HG03575 (cell line): ENCODE data around the gene PTER.

Experiments
- ATAC-seq: cut with Tn5 transposase; IDR thresholded peaks from one replicate; pipeline ENCODE4 v1.9.1; 2021; ENCODE audit not compliant: unreplicated experiment, insufficient number of reproducible peaks, low FRiP score; ENCODE audit errors: extremely low read depth

Gene PTER

DNA sequence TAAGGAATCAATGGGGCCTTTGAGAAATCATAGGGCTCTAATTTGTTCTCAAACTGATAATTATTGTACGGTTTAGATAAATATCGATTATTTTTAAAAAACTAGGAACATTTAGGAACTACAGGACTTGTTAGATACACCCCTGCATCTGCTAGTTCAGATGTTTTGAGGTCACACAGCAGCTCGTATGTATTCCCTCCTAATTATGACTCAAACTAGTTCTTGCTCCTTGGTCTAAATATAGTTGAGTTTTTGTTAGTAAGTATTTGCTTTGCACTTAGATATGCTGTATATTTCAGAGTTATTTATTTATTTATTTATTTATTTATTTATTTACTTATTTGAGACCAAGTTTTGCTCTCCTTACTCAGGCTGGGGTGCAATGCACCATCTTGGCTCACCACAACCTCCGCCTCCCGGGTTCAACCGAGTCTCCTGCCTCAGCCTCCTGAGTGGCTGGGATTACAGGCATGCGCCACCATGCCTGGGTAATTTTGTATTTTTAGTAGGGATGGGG, 22.7 kb downstream of the PTER start:
- no peak for ATAC-seq

DNA sequence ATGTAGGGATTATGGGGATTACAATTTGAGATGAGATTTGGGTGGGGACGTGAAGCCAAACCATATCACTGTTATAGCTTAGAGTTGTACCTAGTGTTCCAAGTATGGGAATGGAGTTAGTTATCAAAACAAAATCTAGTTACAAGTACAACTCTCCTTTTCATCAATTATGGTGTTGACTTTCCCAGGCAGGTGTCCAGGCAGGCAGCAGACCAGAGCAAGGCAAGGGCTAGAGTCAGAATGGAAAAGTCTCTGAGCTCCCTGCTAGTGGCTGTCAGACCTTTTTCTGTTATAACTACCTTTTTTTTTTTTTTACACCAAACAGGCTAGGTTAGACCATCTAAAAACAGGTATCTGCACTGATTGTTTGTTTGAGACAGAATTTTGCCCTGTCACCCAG, 29.2 kb downstream of the PTER start:
- no peak for ATAC-seq

DNA sequence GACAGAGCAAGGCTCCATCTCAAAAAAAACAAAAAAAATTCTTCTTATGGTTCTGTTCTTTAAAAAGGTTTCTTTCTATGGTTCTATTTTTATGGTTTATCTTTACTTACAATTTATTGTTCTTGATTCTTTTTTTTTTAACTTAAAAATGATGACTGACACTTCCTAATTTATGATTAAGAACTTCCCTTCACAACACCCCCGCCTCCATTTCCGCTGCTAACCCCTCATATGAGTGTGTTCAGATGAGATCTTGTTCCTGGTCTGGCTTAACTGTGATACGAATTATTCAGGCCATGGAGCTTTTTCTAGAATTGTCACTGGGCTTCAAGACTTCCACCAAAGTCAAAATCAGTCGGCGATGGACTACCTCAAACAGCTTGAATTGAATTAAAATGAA, 33.9 kb downstream of the PTER start:
- no peak for ATAC-seq

DNA sequence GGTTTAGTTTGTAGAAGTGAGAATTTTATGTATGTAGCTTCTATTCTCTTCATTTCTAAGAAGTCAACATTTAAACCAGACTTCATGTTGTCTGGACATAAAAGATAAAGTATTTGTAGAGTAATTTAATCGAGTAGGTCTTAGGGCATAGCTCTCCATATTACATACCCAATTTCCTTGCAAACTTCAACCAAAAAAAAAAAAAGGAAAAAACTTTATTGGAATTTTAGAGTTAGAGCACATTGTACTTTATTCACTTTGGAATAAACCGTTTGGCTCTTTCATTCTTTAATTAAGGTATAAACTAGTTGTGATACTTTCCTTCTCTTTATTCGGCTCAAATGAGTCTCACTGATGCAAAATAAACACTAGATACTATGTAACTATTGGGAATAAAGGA, 36.0 kb downstream of the PTER start:
- ATAC-seq: no peak

DNA sequence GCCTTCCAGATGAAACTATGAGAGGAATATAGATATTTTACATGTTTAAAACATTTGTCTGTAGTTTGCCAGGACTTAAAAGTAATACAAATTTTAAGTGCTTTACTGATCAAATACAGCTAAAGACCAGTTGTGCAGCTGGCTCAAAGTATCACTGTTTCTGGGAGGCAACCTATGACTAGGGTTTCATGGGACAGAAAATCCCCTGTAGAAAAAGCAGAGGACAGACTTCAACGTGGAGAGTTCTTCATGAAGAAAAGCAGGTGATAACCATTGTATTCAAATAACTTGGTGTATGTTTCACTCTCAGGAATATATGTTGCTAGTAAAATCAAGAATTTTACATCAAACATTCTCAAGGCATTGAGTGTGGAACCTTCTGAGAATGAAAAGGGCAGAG, 40.9 kb downstream of the PTER start:
- ATAC-seq: no peak

DNA sequence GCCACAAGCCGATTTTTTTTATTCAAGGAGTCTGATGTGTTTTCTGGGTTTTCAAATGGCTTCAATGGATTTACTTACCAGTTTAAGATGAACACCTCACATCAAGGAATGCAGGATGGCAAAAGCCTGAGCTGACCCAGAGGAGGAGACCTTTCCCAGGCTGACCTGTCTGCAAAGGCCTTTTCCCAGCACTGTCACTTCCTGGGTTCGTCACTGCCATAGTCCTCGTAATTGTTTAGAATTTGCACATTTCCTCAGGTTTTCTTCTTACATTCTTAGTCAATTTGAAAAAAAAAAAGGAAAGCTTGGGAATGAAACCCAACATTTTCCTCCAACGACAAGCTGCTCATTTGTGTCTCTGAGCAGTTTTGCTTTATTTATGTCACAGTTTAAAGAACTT, 42.0 kb downstream of the PTER start:
- no peak for ATAC-seq

DNA sequence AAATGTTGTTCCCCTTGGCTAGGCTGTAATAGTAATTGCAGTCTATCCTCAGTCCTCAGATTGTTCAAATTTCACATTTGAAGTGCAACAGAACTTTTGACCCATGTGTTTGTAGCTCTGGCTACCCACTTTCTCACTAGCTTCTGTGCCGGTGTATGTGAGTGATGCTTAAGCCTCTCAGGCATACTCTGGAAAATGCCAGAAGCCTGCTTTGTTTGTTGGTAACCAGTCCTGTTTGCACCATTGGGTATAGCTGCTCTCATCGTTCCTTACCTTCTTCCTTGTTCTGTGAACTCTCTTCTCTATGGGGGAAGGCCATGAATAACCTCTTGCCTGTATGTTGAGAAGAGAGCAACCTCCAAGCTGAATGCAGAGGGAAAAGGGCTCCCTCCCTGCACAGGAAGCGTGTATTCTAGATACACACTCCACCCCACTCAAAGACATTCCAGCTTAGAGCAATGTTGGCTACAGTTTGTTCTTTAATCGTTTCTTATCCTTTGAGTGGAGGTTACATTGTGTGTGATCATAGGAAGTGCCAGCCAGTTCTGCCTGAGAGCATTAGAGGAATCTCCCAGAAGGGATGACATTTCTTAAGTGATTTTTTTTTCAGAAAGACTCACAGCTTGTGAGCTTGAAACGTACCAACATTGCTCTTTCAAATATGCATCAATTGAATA, 44.4 kb downstream of the PTER start:
- no peak for ATAC-seq

DNA sequence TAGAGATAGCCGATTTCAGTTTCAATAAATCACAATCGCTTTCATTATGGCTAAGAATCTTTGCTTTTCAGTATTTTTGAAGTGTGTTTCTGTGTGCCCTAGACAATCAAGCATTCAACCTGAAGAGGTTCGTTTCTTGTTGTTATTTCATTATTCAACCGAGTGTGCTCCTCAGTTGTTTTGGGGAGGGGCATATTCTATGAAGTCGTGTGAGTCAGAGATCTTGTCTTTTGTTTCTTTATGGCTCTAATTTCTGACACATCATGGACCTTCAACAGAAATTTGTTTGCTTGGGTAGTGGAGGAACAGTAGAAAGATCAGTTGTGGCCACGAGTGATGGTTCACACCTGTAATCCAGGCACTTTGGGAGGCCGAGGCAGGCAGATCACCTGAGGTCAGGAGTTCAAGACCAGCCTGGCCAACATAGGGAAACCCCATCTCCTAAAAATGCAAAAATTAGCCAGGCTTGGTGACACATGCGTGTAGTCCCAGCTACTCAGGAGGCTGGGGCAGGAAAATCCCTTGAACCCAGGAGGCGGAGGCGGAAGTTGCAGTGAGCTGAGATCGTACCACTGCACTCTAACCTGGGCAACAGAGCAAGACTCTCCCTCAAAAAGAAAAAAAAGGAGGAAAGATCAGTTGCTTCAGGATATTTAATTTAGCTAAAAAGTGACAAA, 46.6 kb downstream of the PTER start:
- no peak for ATAC-seq

DNA sequence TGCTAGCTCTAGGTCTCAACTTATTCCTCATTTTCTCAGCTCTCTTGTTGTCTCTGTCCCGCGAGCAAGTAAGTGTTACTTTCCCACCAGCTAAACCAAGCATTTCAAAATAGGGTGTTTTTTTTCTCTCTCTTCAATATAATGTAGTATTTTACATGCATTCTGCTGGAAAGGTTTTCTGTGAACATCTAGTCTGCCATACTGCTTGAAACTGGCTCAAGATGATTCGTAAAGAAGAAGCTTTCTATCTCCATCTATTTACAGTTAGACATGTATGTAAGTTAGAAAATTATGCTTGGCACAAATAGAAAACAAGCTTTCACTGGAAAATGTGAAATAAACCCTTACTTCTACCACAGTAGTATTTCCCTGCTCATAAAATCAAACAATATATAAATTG, 53.7 kb downstream of the PTER start:
- no peak for ATAC-seq

DNA sequence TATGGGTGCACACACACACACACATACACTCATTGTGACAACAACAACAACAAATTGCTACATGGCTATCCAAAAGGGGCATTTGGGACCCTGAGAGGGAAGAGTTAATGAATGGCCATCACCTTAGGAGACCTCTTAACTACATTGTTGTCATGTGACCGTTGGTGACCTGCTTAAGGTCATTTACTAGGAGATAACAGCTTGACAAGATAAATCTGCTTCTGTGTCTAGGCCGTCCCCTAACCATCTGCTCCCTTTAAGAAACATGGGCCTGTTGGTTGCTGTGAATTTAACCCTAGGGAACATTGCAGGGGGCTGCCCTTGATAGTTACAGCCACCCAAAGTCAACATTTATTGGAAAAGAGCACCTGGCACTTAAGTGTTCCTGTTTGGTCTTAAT, 55.1 kb downstream of the PTER start:
- no peak for ATAC-seq

DNA sequence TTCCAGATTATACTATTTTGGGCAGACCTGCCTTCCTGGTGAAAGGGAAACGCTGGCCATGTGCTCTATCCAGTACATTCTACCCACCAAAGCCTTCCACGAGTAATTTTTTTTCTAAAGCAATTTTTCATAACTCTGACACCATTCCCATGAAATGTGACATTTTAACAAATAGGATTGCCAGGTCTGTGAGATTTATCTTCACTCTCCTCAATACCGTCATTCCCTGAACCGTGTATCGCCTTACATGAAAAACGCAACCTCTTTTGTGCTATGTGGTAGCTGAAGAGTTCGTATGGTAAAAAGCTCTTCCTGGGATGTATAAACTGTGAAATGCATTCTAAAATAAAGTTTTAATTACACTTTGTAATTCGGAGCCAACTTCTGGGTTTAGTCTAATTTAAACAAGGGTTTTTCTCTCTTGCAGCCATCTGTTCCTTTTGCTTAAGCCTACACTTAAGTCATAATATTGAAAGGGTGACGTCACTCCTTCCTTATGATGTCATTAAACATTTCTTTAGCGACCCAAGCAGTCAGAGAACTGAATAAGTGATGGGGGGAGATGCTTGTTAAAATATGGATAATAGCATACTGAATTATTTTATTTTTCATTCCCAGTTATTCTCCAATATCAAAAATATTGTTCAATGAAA, 57.2 kb downstream of the PTER start:
- ATAC-seq: no peak

DNA sequence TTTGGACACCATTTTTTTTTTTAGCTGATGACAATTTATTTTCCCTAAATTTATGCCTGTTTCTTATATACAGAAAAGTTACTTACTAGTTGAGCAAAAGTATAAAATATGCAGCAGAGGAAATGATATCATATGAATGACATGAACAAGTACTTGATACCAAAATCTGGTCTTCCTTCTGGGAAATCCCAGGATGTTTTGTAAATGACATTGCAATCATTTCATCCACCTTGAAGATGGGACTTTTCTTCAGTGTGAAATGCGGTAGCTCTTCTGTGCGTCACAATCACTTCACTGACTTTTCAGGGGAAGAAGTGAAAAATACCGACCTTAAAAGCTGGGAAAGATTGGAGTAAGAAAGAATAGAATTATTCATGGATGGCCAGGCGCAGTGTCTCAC, 61.1 kb downstream of the PTER start:
- no peak for ATAC-seq

DNA sequence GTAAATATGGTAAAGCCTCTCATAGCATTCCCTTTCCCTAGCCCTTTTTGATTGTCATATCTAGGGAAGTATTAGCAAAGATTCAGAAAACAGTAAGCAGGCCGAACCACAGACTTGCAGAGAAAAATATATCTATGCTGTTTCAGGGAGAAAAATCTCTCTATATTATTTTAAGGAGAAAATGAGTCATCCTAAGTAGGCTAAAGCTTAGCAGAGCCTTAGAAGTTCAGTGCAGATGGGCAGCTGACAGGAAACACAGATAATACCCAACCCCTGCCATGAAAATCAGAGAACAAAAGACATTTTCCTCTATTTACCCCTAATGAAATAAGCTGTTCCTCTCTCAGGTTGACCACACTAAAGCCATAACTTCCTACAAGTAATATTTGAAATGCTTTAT, 68.4 kb downstream of the PTER start:
- no peak for ATAC-seq

DNA sequence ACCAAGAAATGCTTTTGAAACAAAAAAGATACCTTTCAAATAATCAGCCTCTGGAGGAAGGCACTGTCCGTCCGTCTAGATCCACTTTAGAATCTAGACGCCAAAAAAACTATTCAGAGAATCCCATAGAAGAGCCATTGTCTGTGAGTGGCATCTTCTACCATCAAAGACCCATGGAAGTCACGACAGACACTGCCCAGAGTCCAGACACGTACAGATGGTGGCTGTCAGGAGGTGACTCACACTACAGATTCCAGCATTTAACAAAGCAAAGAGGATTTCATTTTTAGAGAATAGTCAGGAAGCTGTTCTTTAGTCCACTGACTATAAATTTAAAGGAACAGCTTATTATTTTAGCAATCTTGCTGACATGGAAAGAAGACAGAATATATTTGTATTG, 73.2 kb downstream of the PTER start:
- ATAC-seq: no peak

DNA sequence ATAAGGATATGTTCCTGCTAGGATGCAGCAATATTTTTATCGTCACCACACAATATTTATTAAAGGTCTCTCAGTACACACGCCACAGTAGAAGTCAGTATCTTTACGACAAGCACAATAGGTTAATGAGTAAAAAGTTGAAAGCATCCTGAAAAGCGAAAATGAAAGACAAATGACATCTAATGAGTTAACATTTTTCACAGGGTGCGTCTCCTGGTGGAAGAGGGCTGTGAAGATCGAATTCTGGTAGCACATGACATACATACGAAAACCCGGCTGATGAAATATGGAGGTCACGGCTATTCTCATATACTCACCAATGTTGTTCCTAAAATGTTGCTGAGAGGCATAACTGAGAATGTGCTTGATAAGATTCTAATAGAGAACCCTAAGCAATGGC, 74.0 kb downstream of the PTER start:
- ATAC-seq: no peak

DNA sequence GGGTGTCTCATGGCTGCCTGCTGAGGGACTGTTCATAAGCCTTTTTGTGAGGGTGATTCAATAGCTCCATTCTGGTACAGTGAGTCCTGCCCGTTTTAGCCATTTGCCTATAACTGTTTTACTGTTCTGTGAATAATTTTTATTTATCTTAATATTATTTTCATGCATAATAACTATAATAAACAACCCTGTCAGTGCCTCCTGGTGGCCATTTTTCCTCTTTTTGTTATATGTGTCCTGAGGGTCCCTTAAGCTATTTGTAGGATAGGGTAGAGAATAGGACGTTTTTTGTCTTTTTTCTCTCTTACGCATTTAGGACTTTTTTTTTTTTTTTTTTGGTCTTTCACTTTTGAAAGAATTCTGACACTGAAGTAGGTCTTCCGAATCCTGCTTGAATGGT, 82.0 kb downstream of the PTER start:
- no peak for ATAC-seq

DNA sequence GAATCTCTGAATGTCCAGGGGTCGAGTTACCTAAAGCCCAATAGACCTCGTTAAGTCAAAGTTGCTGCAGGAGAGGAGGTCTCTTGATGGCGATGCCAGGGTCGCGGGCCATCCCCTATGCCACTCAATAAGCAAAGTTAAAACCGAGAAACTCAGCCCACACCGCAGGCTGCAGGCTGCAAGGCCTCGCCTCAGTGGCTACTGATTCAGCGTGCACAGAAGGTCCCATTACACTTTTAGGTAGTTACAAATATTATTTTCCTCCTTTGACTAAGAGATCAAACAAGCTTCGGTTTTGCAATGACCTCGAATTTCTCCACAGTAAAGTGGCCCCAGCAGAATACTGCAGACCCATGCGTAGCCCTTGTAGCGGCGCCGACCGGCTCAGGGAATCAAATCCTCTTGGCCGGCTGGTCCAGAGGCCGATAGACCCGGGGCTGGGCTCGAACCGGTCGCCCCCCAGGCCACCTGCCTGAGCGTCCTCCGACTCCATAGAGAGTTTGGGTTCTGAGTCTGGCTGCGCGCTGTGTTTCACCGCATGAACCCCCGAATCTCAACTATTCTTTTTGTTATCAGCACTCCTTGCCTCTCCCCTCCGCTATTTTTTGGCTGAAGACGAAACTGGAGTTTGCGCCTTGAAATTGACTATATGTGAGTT, 82.6 kb downstream of the PTER start:
- ATAC-seq: no peak

DNA sequence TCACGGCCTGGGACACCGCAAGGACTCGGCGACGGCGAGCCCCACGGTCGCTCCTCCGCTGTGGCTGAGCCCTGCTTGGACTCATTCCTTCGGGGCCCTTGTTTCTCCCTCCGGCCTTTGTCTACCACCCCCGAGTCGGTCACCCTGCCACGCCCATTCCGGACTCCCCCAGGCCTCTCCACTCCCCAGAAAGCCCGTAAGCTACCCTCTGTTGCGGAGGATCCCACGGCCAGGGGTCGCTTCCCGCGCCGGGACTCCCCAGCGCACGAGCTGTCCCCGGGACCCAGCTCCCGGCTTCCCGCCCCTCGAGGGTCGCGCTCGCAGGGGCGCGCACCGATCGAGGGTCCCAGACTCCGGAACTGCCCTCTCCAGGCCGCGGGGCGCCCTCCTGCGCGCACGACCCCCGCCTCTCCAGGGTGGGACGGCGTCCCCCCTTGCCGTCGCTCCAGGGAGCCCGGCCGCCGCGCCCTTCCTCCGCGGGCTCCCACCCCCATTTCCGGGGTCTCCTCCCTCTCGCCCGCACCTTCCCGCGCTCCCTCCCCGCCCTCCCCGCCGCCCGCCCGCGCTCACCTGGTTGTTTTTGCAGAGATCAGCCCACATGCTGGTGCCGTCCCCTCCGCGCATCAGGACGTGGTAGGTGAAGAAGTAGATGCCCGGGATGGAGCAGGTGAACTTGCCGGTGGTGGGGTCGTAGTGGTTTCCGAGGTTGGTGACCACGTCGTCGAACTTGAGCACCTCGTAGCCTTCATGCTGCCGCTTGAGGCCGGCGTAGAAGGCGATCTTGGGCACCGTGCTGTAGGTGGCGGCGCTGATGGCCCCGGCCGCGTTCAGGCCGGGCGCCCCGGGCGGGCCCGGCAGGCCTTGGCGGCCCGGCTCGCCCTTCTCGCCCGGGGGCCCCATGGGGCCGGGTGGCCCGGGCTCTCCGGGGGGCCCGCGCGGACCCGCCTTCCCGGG, 83.4 kb downstream of the PTER start:
- ATAC-seq: no peak

DNA sequence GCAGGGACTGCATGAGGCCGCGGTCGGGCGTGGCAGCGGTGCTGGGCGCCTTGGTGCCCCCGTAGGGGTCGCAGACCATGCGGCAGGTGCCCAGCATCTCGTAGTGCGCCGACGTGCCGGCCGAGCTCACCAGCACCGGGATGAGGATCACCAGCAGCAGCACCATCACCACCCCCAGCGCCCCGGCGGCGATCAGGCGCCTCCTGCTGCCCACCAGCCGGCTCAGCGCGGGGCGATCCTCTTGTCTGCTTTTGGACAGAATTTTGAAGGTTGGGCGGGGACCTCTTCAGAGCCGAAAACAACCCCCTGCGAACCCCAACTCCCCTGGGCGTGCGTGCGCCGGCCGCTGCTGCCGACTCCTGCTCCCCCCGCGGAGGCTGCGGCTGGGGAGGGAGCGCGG, 84.1 kb downstream of the PTER start:
- no peak for ATAC-seq
